H9 (cell line): Measurements from ENCODE around the gene MYMX. TPM values are rescaled to one million over a fixed set of nuclear protein-coding genes. Genes with fewer than 3 reads are reported as not detected.

Experiments used
- DNase-seq: peaks from one replicate; pipeline ENCODE4 v3.0.0-alpha.2; 2017
- H2AFZ ChIP-seq: one replicate; pipeline ENCODE4 v1.6.1; 2013; ENCODE audit warnings: mild to moderate bottlenecking, low read length, control low read depth, moderate library complexity
- H2AK5ac ChIP-seq: 2 replicates; pipeline ENCODE4 v1.6.1; 2013; ENCODE audit warnings: low read length, control low read depth, mixed read lengths; ENCODE audit not compliant: insufficient read length
- H2BK120ac ChIP-seq: one replicate; pipeline ENCODE4 v1.6.1; 2013; ENCODE audit warnings: low read depth, mild to moderate bottlenecking, low read length, control low read depth, inconsistent platforms; ENCODE audit not compliant: poor library complexity, severe bottlenecking
- H2BK12ac ChIP-seq: 2 replicates; pipeline ENCODE4 v1.6.1; 2013; ENCODE audit warnings: low read length, control low read depth, mixed read lengths, low read depth; ENCODE audit not compliant: insufficient read length
- H2BK15ac ChIP-seq: 2 replicates; pipeline ENCODE4 v1.6.1; 2013; ENCODE audit warnings: low read depth, low read length, control low read depth
- H2BK20ac ChIP-seq: one replicate; pipeline ENCODE4 v1.6.1; 2013; ENCODE audit warnings: low read depth, mild to moderate bottlenecking, low read length, control low read depth, inconsistent platforms; ENCODE audit not compliant: poor library complexity, severe bottlenecking
- H2BK5ac ChIP-seq: 2 replicates; pipeline ENCODE4 v1.6.1; 2013; ENCODE audit warnings: low read length, control low read depth, mixed read lengths; ENCODE audit not compliant: insufficient read length
- H3K14ac ChIP-seq: 2 replicates; pipeline ENCODE4 v1.6.1; 2013; ENCODE audit warnings: low read length, control low read depth; ENCODE audit not compliant: insufficient read depth
- H3K18ac ChIP-seq: 2 replicates; pipeline ENCODE4 v1.6.1; 2013; ENCODE audit warnings: low read depth, mild to moderate bottlenecking, mixed read lengths, low read length, control low read depth; ENCODE audit not compliant: insufficient read length
- H3K23ac ChIP-seq: 2 replicates; pipeline ENCODE4 v1.6.1; 2013; ENCODE audit warnings: low read length, control low read depth, mixed read lengths, low read depth; ENCODE audit not compliant: insufficient read length
- H3K23me2 ChIP-seq: 2 replicates; pipeline ENCODE4 v1.6.1; 2013; ENCODE audit warnings: low read depth, mild to moderate bottlenecking, mixed read lengths, low read length, control low read depth; ENCODE audit not compliant: insufficient read length, poor library complexity, severe bottlenecking
- H3K27ac ChIP-seq: 2 replicates; pipeline ENCODE4 v1.5.1; 2013; ENCODE audit warnings: low read length, control low read depth, mixed read lengths, low read depth; ENCODE audit not compliant: insufficient read length
- H3K27me3 ChIP-seq: 2 replicates; pipeline ENCODE4 v1.6.1; 2013; ENCODE audit warnings: low read length, control low read depth, inconsistent platforms; ENCODE audit not compliant: insufficient read depth
- H3K4ac ChIP-seq: 2 replicates; pipeline ENCODE4 v1.6.1; 2013; ENCODE audit warnings: low read depth, mild to moderate bottlenecking, control low read depth, inconsistent platforms, low read length, moderate library complexity
- H3K4me1 ChIP-seq: 2 replicates; pipeline ENCODE4 v1.6.1; 2013; ENCODE audit warnings: low read length, control low read depth, inconsistent platforms; ENCODE audit not compliant: insufficient read depth
- H3K4me2 ChIP-seq: 2 replicates; pipeline ENCODE4 v1.6.1; 2013; ENCODE audit warnings: low read length, control low read depth, mixed read lengths; ENCODE audit not compliant: insufficient read length, insufficient read depth
- H3K56ac ChIP-seq: 2 replicates; pipeline ENCODE4 v1.6.1; 2013; ENCODE audit warnings: low read depth, mild to moderate bottlenecking, mixed read lengths, low read length, control low read depth; ENCODE audit not compliant: insufficient read length
- H3K79me1 ChIP-seq: 2 replicates; pipeline ENCODE4 v1.6.1; 2013; ENCODE audit warnings: low read depth, mild to moderate bottlenecking, moderate library complexity, low read length, control low read depth, inconsistent platforms; ENCODE audit not compliant: insufficient read depth, poor library complexity, severe bottlenecking
- H3K79me2 ChIP-seq: 2 replicates; pipeline ENCODE4 v1.6.1; 2013; ENCODE audit warnings: low read length, control low read depth, inconsistent platforms; ENCODE audit not compliant: insufficient read depth
- H3K9ac ChIP-seq: 2 replicates; pipeline ENCODE4 v1.6.1; 2013; ENCODE audit warnings: low read length, control low read depth, mixed read lengths; ENCODE audit not compliant: insufficient read length; ENCODE audit errors: extremely low read depth
- H3K9me3 ChIP-seq: one replicate; pipeline ENCODE4 v1.6.1; 2013; ENCODE audit warnings: low read depth, low read length, inconsistent platforms; ENCODE audit not compliant: control insufficient read depth
- H3T11ph ChIP-seq: one replicate; pipeline ENCODE4 v1.6.1; 2013; ENCODE audit warnings: mild to moderate bottlenecking, low read length, control low read depth, inconsistent platforms
- H4K20me1 ChIP-seq: one replicate; pipeline ENCODE4 v1.6.1; 2013; ENCODE audit not compliant: control insufficient read depth, insufficient read length, insufficient read depth
- H4K5ac ChIP-seq: 2 replicates; pipeline ENCODE4 v1.6.1; 2013; ENCODE audit warnings: low read depth, mild to moderate bottlenecking, mixed read lengths, low read length, control low read depth; ENCODE audit not compliant: insufficient read length
- H4K8ac ChIP-seq: replicated peaks from 2 replicates; pipeline ENCODE4 v1.6.1; 2013; ENCODE audit warnings: low read length, control low read depth, mixed read lengths, low read depth; ENCODE audit not compliant: insufficient read length
- H4K91ac ChIP-seq: 2 replicates; pipeline ENCODE4 v1.6.1; 2013; ENCODE audit warnings: low read depth, mild to moderate bottlenecking, moderate library complexity, mixed read lengths, low read length, control low read depth; ENCODE audit not compliant: insufficient read length
- H3K27ac Mint-ChIP-seq, 3 experiments: 2 replicates in 2 of 3; 3 replicates in 1 of 3; pipeline ENCODE4 v1.8.0; 2020 to 2021; ENCODE audit warnings: mixed read lengths in 3 of 3, mild to moderate bottlenecking in 1 of 3, moderate library complexity in 1 of 3
- H3K27me3 Mint-ChIP-seq: 2 replicates; pipeline ENCODE4 v1.8.0; 2021; ENCODE audit warnings: low read depth, mild to moderate bottlenecking, moderate library complexity, mixed read lengths
- H3K36me3 Mint-ChIP-seq, 3 experiments: 2 replicates in 2 of 3; 3 replicates in 1 of 3; pipeline ENCODE4 v1.8.0; 2020 to 2021; ENCODE audit warnings: low read depth in 3 of 3, mixed read lengths in 3 of 3; ENCODE audit not compliant: insufficient read depth in 1 of 3
- H3K4me1 Mint-ChIP-seq, 2 experiments: 2 replicates each; pipeline ENCODE4 v1.8.0; 2020; ENCODE audit warnings: mixed read lengths in 2 of 2
- H3K4me3 Mint-ChIP-seq, 2 experiments: 2 replicates in 1 of 2; 3 replicates in 1 of 2; pipeline ENCODE4 v1.8.0; 2020 to 2021; ENCODE audit warnings: mild to moderate bottlenecking in 2 of 2, mixed read lengths in 2 of 2, moderate library complexity in 1 of 2
- H3K9me3 Mint-ChIP-seq, 2 experiments: 2 replicates in 1 of 2; 3 replicates in 1 of 2; pipeline ENCODE4 v1.8.0; 2020; ENCODE audit warnings: mild to moderate bottlenecking in 2 of 2, mixed read lengths in 2 of 2, moderate library complexity in 1 of 2
- WGBS: extraction: QIAGEN DNeasy Blood & Tissue Kit; methylation state at CpG from one replicate; pipeline ENCODE4 v1.1.7; 2013; ENCODE audit warnings: missing lambda C conversion rate, low lambda C conversion rate, mixed read lengths; ENCODE audit not compliant: insufficient read length; ENCODE audit errors: extremely low coverage; 5-methylcytosine and 5-hydroxymethylcytosine counted together
- total RNA-seq: library from RNA; stranded (reverse); gene quantifications from 2 replicates; pipeline ENCODE4 v1.2.1, GENCODE V29; 2021
- TF ChIP-seq, protein P1 (sequence below): fragments of 200-600 bp; sonication (generic); conservative IDR thresholded peaks from 3 replicates; pipeline ENCODE4 v1.8.0; 2021; ENCODE audit warnings: antibody characterized with exemption, mild to moderate bottlenecking

The MYMX gene
- total RNA-seq, 1 experiment from 2014 or later = 1.1 TPM

- no peak overlapping the region for H3K23ac ChIP-seq
- no peak overlapping the region for H3K27ac ChIP-seq
- H3K4ac ChIP-seq = no peak overlapping the region
- peaks cover 6% of the 10 kb centered on the region for H3K23me2 ChIP-seq
- H3K27me3 ChIP-seq = no peaks in the 10 kb centered on the region
- H3K18ac ChIP-seq = peak overlapping the region; percentile 33
- no peaks in the 10 kb centered on the region; the same call in 1 of the 2 replicates for H3K4me1 ChIP-seq
- no peak overlapping the region for H2BK12ac ChIP-seq
- no peak overlapping the region for H2AK5ac ChIP-seq
- H4K91ac ChIP-seq = no peak overlapping the region
- Mint-ChIP-seq H3K4me3 (peak overlapping the region; percentile 88 to 90), H3K27ac (peak overlapping the region; percentile 59 to 98 (median 92)), H3K27me3 (peaks cover 11% of the 10 kb centered on the region), H3K4me1 (peaks cover 38 to 40% of the 10 kb centered on the region in 2 experiments), H3K9me3 (no peaks in the 10 kb centered on the region), H3K36me3 (peaks cover 25 to 63% (median 48%) of the 10 kb centered on the region in 3 experiments)
- no peak overlapping the region for H2AFZ ChIP-seq
- H3K56ac ChIP-seq = no peak overlapping the region
- H3K9me3 ChIP-seq = no peaks in the 10 kb centered on the region
- H2BK20ac ChIP-seq = no peak overlapping the region
- no peak overlapping the region for H4K8ac ChIP-seq
- no peak overlapping the region for H4K5ac ChIP-seq
- no peak overlapping the region for H2BK5ac ChIP-seq
- DNase-seq = no peak
- H3K79me1 ChIP-seq = no peaks in the 10 kb centered on the region
- H2BK120ac ChIP-seq = no peak overlapping the region
- H3K14ac ChIP-seq = peak overlapping the region; percentile 34; the same call in 1 of the 2 replicates
- H3K4me2 ChIP-seq = peak overlapping the region; percentile 90
- H3K79me2 ChIP-seq = no peaks in the 10 kb centered on the region
- H3K9ac ChIP-seq = peak overlapping the region; percentile 68
- WGBS = no CpG with 5 or more reads among the region's 12 CpGs
- TF ChIP-seq, protein P1, sequence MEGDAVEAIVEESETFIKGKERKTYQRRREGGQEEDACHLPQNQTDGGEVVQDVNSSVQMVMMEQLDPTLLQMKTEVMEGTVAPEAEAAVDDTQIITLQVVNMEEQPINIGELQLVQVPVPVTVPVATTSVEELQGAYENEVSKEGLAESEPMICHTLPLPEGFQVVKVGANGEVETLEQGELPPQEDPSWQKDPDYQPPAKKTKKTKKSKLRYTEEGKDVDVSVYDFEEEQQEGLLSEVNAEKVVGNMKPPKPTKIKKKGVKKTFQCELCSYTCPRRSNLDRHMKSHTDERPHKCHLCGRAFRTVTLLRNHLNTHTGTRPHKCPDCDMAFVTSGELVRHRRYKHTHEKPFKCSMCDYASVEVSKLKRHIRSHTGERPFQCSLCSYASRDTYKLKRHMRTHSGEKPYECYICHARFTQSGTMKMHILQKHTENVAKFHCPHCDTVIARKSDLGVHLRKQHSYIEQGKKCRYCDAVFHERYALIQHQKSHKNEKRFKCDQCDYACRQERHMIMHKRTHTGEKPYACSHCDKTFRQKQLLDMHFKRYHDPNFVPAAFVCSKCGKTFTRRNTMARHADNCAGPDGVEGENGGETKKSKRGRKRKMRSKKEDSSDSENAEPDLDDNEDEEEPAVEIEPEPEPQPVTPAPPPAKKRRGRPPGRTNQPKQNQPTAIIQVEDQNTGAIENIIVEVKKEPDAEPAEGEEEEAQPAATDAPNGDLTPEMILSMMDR = no peak
- no peak overlapping the region for H2BK15ac ChIP-seq
- H3T11ph ChIP-seq = no peak overlapping the region
- H4K20me1 ChIP-seq = no peaks in the 10 kb centered on the region
Observed at GRCh38 chr6:44256775-44257024, 40.0 kb downstream of the MYMX start.
